Activated naive CD8-positive, alpha-beta T cell treated with anti-CD3 and anti-CD28 coated beads, Interleukin-2, amount 50 U/mL, for 24 hours (primary cell): ENCODE data around the gene GPSM1.

Experiments
- ATAC-seq: fragments of 150-1000 bp; cut with Tn5 transposase; one replicate; pipeline ENCODE4 v1.10.0; 2021
- DNase-seq: peaks from one replicate; pipeline ENCODE4 v3.0.0; 2021
- H3K27ac Mint-ChIP-seq: one replicate; pipeline ENCODE4 v1.8.0; 2021; ENCODE audit warnings: mild to moderate bottlenecking, mixed read lengths
- H3K27me3 Mint-ChIP-seq: one replicate; pipeline ENCODE4 v1.8.0; 2021; ENCODE audit warnings: mixed read lengths
- H3K36me3 Mint-ChIP-seq: one replicate; pipeline ENCODE4 v1.8.0; 2021; ENCODE audit warnings: low read depth, mixed read lengths
- H3K4me1 Mint-ChIP-seq: one replicate; pipeline ENCODE4 v1.8.0; 2021; ENCODE audit warnings: mixed read lengths
- H3K4me3 Mint-ChIP-seq: one replicate; pipeline ENCODE4 v1.8.0; 2021; ENCODE audit warnings: mild to moderate bottlenecking, moderate library complexity, mixed read lengths
- H3K9me3 Mint-ChIP-seq: one replicate; pipeline ENCODE4 v1.8.0; 2021; ENCODE audit warnings: mixed read lengths

GPSM1 gene

GRCh38 chr9:136306211-136307208, 20.8 kb upstream of the GPSM1 start:
- peak; percentile 53 for ATAC-seq
- Mint-ChIP-seq H3K27me3 (no peaks in the 10 kb centered on the region), H3K27ac (no peak overlapping the region), H3K4me1 (peaks cover 4% of the 10 kb centered on the region), H3K9me3 (no peaks in the 10 kb centered on the region), H3K4me3 (no peak overlapping the region), H3K36me3 (no peaks in the 10 kb centered on the region)
- peak; percentile 25 for DNase-seq

- DNase-seq (no peak), ATAC-seq (no peak)
- Mint-ChIP-seq H3K27me3 (no peaks in the 10 kb centered on the region), H3K9me3 (no peaks in the 10 kb centered on the region), H3K4me3 (no peak overlapping the region), H3K36me3 (no peaks in the 10 kb centered on the region), H3K4me1 (peaks cover 4% of the 10 kb centered on the region), H3K27ac (no peak overlapping the region)
Observed at GRCh38 chr9:136307215-136307750, 20.1 kb upstream of the GPSM1 start.

- H3K9me3 Mint-ChIP-seq: no peaks in the 10 kb centered on the region
Observed at GRCh38 chr9:136308006-136308701, 19.2 kb upstream of the GPSM1 start.

GRCh38 chr9:136308702-136309053, 18.7 kb upstream of the GPSM1 start:
- H3K9me3 Mint-ChIP-seq: no peaks in the 10 kb centered on the region
- no peaks in the 10 kb centered on the region for H3K27me3 Mint-ChIP-seq
- no peak for ATAC-seq
- no peak for DNase-seq
- H3K4me1 Mint-ChIP-seq: peaks cover 4% of the 10 kb centered on the region
- H3K36me3 Mint-ChIP-seq: no peaks in the 10 kb centered on the region
- no peak overlapping the region for H3K27ac Mint-ChIP-seq
- no peak overlapping the region for H3K4me3 Mint-ChIP-seq

More at GRCh38 chr9:136308006-136308701, 19.2 kb upstream of the GPSM1 start:
- no peak overlapping the region for H3K27ac Mint-ChIP-seq
- DNase-seq (no peak), ATAC-seq (no peak)
- no peak overlapping the region for H3K4me3 Mint-ChIP-seq
- peaks cover 4% of the 10 kb centered on the region for H3K4me1 Mint-ChIP-seq
- no peaks in the 10 kb centered on the region for H3K27me3 Mint-ChIP-seq
- no peaks in the 10 kb centered on the region for H3K36me3 Mint-ChIP-seq

GRCh38 chr9:136309101-136309801, 18.1 kb upstream of the GPSM1 start:
- Mint-ChIP-seq H3K27ac (no peak overlapping the region), H3K9me3 (no peaks in the 10 kb centered on the region)
- no peak for ATAC-seq

GRCh38 chr9:136309806-136310220, 17.5 kb upstream of the GPSM1 start:
- no peak overlapping the region for H3K4me3 Mint-ChIP-seq
- H3K36me3 Mint-ChIP-seq: no peaks in the 10 kb centered on the region
- no peak overlapping the region for H3K27ac Mint-ChIP-seq
- DNase-seq (no peak), ATAC-seq (no peak)
- no peaks in the 10 kb centered on the region for H3K27me3 Mint-ChIP-seq
- peaks cover 4% of the 10 kb centered on the region for H3K9me3 Mint-ChIP-seq
- peaks cover 4% of the 10 kb centered on the region for H3K4me1 Mint-ChIP-seq

More at GRCh38 chr9:136309101-136309801, 18.1 kb upstream of the GPSM1 start:
- Mint-ChIP-seq H3K36me3 (no peaks in the 10 kb centered on the region), H3K4me3 (no peak overlapping the region), H3K27me3 (no peaks in the 10 kb centered on the region), H3K4me1 (peaks cover 4% of the 10 kb centered on the region)
- DNase-seq: no peak

- peaks cover 4% of the 10 kb centered on the region for H3K4me1 Mint-ChIP-seq
- no peaks in the 10 kb centered on the region for H3K27me3 Mint-ChIP-seq
- ATAC-seq (no peak), DNase-seq (no peak)
- H3K9me3 Mint-ChIP-seq: peaks cover 9% of the 10 kb centered on the region
- no peak overlapping the region for H3K4me3 Mint-ChIP-seq
- peaks cover 3% of the 10 kb centered on the region for H3K36me3 Mint-ChIP-seq
- H3K27ac Mint-ChIP-seq: no peak overlapping the region
Observed at GRCh38 chr9:136310273-136311030, 16.9 kb upstream of the GPSM1 start.

GRCh38 chr9:136311051-136312008, 16.0 kb upstream of the GPSM1 start:
- Mint-ChIP-seq H3K27ac (no peak overlapping the region), H3K4me1 (peaks cover 2% of the 10 kb centered on the region), H3K36me3 (peaks cover 3% of the 10 kb centered on the region), H3K9me3 (peaks cover 10% of the 10 kb centered on the region), H3K27me3 (no peaks in the 10 kb centered on the region), H3K4me3 (no peak overlapping the region)
- DNase-seq (no peak), ATAC-seq (peak; percentile 22)

- ATAC-seq (no peak), DNase-seq (no peak)
- Mint-ChIP-seq H3K27ac (no peak overlapping the region), H3K4me1 (no peaks in the 10 kb centered on the region), H3K36me3 (peaks cover 3% of the 10 kb centered on the region), H3K4me3 (no peak overlapping the region), H3K27me3 (no peaks in the 10 kb centered on the region), H3K9me3 (peaks cover 10% of the 10 kb centered on the region)
Observed at GRCh38 chr9:136312009-136312375, 15.3 kb upstream of the GPSM1 start.

GRCh38 chr9:136312436-136312835, 14.9 kb upstream of the GPSM1 start:
- Mint-ChIP-seq H3K4me3 (no peak overlapping the region), H3K9me3 (peaks cover 10% of the 10 kb centered on the region), H3K4me1 (no peaks in the 10 kb centered on the region), H3K27me3 (no peaks in the 10 kb centered on the region), H3K36me3 (peaks cover 3% of the 10 kb centered on the region), H3K27ac (no peak overlapping the region)
- DNase-seq (peak; percentile 58), ATAC-seq (peak; percentile 51)

GRCh38 chr9:136313111-136314055, 14.0 kb upstream of the GPSM1 start:
- Mint-ChIP-seq H3K9me3 (peaks cover 10% of the 10 kb centered on the region), H3K4me1 (no peaks in the 10 kb centered on the region), H3K4me3 (no peak overlapping the region), H3K27ac (no peak overlapping the region), H3K36me3 (peaks cover 3% of the 10 kb centered on the region), H3K27me3 (no peaks in the 10 kb centered on the region)
- ATAC-seq (no peak), DNase-seq (no peak)

GRCh38 chr9:136314056-136314416, 13.3 kb upstream of the GPSM1 start:
- DNase-seq (no peak), ATAC-seq (no peak)
- H3K9me3 Mint-ChIP-seq: peaks cover 10% of the 10 kb centered on the region
- H3K4me3 Mint-ChIP-seq: no peak overlapping the region
- H3K4me1 Mint-ChIP-seq: no peaks in the 10 kb centered on the region
- H3K36me3 Mint-ChIP-seq: peaks cover 3% of the 10 kb centered on the region
- no peak overlapping the region for H3K27ac Mint-ChIP-seq
- H3K27me3 Mint-ChIP-seq: no peaks in the 10 kb centered on the region
